Activated naive CD4-positive, alpha-beta T cell treated with anti-CD3 and anti-CD28 coated beads, Interleukin-2, amount 50 U/mL, for 24 hours (primary cell): ENCODE measurements around the gene CD4.
"Not testable (repeated sequence)": the region's sequence is repeated elsewhere in the genome, so short reads cannot be mapped to it uniquely, and the experiment has no call there.

ENCODE experiments used
- H3K27ac Mint-ChIP-seq: one replicate; pipeline ENCODE4 v1.8.0; 2021; ENCODE audit warnings: mild to moderate bottlenecking, mixed read lengths
- H3K27me3 Mint-ChIP-seq: one replicate; pipeline ENCODE4 v1.8.0; 2021; ENCODE audit warnings: mixed read lengths
- H3K36me3 Mint-ChIP-seq: one replicate; pipeline ENCODE4 v1.8.0; 2021; ENCODE audit warnings: mixed read lengths
- H3K4me1 Mint-ChIP-seq: one replicate; pipeline ENCODE4 v1.8.0; 2021; ENCODE audit warnings: mixed read lengths
- H3K4me3 Mint-ChIP-seq: one replicate; pipeline ENCODE4 v1.8.0; 2021; ENCODE audit warnings: mild to moderate bottlenecking, mixed read lengths
- H3K9me3 Mint-ChIP-seq: one replicate; pipeline ENCODE4 v1.8.0; 2021; ENCODE audit warnings: mixed read lengths

Gene CD4

DNA sequence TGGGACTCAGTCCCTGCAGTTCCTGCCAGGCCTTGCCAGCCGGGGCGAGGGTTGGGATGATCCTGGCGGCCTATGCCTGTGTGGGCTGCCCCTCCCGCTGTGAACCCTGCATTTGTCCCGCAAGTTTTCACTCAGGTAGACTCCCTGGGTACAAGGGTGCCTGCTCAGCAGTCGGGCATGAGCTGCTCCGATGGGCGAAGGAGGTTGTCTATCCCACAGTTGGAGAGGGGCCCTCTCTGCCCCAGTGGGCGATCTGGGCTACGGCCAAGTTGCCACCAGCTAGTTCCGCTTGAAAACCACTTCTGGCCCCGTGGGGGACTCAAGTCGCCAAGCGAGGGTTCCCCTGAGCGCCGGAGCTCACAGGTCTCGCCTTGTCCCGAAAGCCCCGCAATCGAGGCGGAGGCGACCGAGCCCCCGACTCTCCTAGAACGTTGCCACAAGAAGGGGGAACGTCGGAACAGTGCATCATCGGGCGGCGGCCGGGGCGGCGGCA lies 77.6 kb downstream of the CD4 start:
- Mint-ChIP-seq H3K4me1 (peaks cover 38% of the 10 kb centered on the region), H3K9me3 (no peaks in the 10 kb centered on the region), H3K27ac (peak overlapping the region; percentile 98), H3K36me3 (peaks cover 16% of the 10 kb centered on the region), H3K4me3 (peak overlapping the region; percentile 94), H3K27me3 (no peaks in the 10 kb centered on the region)

DNA sequence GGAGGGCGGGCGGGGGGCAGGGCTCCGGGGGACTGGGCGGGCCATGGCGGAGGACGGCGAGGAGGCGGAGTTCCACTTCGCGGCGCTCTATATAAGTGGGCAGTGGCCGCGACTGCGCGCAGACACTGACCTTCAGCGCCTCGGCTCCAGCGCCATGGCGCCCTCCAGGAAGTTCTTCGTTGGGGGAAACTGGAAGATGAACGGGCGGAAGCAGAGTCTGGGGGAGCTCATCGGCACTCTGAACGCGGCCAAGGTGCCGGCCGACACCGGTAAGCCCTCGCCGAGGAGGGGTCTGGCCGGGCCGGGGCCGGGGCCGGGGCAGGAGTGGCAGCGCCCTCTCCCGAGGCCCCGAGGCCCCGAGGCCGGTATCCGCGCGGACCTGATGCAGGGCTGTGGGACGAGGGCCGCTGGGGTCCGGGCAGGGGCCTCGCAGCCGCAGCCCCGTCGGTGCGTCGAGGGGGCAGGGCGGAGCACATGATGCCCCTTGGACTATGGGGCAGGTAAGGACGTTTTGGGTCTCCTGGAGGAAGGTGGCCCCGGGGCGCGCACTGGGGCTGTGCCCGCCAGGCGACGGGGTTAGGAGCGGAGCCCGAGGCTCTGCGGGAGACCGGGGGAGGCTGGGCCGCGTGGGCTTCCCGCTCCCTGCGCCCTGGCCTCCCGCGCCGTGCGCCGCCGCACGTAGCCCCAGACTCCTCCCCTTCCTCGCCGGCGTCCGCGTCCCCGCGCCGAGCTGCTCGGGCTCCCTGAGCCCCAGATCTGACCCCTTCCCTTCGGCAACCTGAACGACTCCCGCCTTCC lies 78.3 kb downstream of the CD4 start, which contains the start of gene TPI1:
Gene TPI1, plus strand, starts transcription at position 119 of the 798 bp plus-strand sequence. Its CDS starts 36 bp downstream, at position 155.
- Mint-ChIP-seq H3K27ac (peak within 1 kb of the TSS; percentile 98), H3K4me1 (peaks cover 44% of the 10 kb centered on the region), H3K4me3 (peak within 1 kb of the TSS; percentile 94), H3K36me3 (peaks cover 12% of the 10 kb centered on the region), H3K27me3 (no peaks in the 10 kb centered on the region), H3K9me3 (no peaks in the 10 kb centered on the region)

- Mint-ChIP-seq H3K4me1 (peaks cover 44% of the 10 kb centered on the region), H3K4me3 (peak overlapping the region; percentile 93), H3K9me3 (no peaks in the 10 kb centered on the region), H3K27ac (peak overlapping the region; percentile 83), H3K27me3 (no peaks in the 10 kb centered on the region), H3K36me3 (peaks cover 12% of the 10 kb centered on the region)
Observed at GRCh38 chr12:6868211-6869048, 79.1 kb downstream of the CD4 start.

DNA sequence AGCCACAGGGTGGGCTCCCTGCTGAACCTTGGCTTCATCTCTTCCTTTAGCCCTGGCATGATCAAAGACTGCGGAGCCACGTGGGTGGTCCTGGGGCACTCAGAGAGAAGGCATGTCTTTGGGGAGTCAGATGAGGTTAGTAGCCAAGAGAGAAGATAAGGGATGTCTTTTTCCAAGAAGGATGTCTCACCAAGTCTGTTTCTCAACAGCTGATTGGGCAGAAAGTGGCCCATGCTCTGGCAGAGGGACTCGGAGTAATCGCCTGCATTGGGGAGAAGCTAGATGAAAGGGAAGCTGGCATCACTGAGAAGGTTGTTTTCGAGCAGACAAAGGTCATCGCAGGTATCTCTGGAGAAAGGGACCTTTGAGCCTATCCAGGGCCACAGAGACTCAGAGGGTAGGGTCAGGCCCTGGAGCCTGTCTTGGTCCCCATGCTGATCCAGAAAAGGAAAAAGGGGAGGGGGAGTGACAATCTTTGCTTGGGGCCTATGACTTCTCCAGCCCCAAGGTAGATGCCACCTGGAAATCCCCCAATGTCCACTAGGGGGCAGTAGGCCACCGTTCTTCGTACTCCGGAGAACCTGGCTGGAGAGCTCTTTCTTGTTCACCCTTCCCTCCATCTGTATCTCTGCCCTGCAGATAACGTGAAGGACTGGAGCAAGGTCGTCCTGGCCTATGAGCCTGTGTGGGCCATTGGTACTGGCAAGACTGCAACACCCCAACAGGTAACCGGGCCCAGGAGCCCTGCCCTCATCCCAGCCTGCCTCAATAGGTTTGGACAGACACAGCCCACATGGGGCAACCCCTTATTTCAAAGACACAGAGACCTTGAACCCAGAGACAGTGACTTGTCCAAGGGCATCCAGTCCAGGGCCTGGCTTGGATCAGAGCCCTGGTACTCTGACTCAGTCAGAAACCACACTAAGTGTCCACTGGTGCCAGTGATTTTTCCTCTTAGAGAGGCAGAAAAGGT lies 80.0 kb downstream of the CD4 start:
- Mint-ChIP-seq H3K27ac (peak overlapping the region; percentile 83), H3K36me3 (peaks cover 12% of the 10 kb centered on the region), H3K9me3 (no peaks in the 10 kb centered on the region)

DNA sequence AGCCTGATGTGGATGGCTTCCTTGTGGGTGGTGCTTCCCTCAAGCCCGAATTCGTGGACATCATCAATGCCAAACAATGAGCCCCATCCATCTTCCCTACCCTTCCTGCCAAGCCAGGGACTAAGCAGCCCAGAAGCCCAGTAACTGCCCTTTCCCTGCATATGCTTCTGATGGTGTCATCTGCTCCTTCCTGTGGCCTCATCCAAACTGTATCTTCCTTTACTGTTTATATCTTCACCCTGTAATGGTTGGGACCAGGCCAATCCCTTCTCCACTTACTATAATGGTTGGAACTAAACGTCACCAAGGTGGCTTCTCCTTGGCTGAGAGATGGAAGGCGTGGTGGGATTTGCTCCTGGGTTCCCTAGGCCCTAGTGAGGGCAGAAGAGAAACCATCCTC lies 81.0 kb downstream of the CD4 start:
- Mint-ChIP-seq H3K4me1 (peaks cover 48% of the 10 kb centered on the region), H3K4me3 (peak overlapping the region; percentile 32)
- not testable (repeated sequence) for H3K27me3 Mint-ChIP-seq, H3K9me3 Mint-ChIP-seq, H3K36me3 Mint-ChIP-seq, H3K27ac Mint-ChIP-seq

More for the DNA sequence above, 80.0 kb downstream of the CD4 start:
- Mint-ChIP-seq H3K4me3 (peak overlapping the region; percentile 93), H3K27me3 (no peaks in the 10 kb centered on the region), H3K4me1 (peaks cover 48% of the 10 kb centered on the region)
